ENCODE measurements around the gene TAS2R4. TPM values are rescaled to one million over a fixed set of nuclear protein-coding genes. Genes with fewer than 3 reads are reported as not detected.
"Not testable (repeated sequence)": the region's sequence is repeated elsewhere in the genome, so short reads cannot be mapped to it uniquely, and the experiment has no call there.

Gene TAS2R4
- total RNA-seq, 2 experiments from 2014 or later: 0.74 to 1.0 TPM

GRCh38 chr7:141751904-141752303, 24.6 kb upstream of the TAS2R4 start:
- H3K27ac Mint-ChIP-seq; H3K4me3 Mint-ChIP-seq; H3K27me3 Mint-ChIP-seq (ENCODE audit: low read depth); ATAC-seq; H3K4me1 Mint-ChIP-seq (ENCODE audit: low read depth); DNase-seq; POLR2A ChIA-PET: not testable (repeated sequence)
- peaks cover 24% of the 10 kb centered on the region for H3K9me3 Mint-ChIP-seq (ENCODE audit: insufficient read depth)
- peaks cover 73% of the 10 kb centered on the region for H3K36me3 Mint-ChIP-seq (ENCODE audit: low read depth)
- CTCF ChIA-PET: interaction anchor here (0.8 kb wide), 1 partner anchor 14 kb away, joined by 4 read pairs; the partner anchor contains the start of gene SSBP1

GRCh38 chr7:141752634-141753033, 23.8 kb upstream of the TAS2R4 start:
- ChIA-PET POLR2A (no interaction called here), CTCF (interaction anchor here (0.8 kb wide), 1 partner anchor 15 kb away, joined by 4 read pairs; the partner anchor contains the start of gene SSBP1)
- H3K36me3 Mint-ChIP-seq (ENCODE audit: low read depth): peaks cover 76% of the 10 kb centered on the region
- H3K4me1 Mint-ChIP-seq (ENCODE audit: low read depth): no peaks in the 10 kb centered on the region
- no peak for ATAC-seq
- no peak for DNase-seq
- no peak overlapping the region for H3K27ac Mint-ChIP-seq
- no peak overlapping the region for H3K4me3 Mint-ChIP-seq
- H3K27me3 Mint-ChIP-seq (ENCODE audit: low read depth): no peaks in the 10 kb centered on the region
- H3K9me3 Mint-ChIP-seq (ENCODE audit: insufficient read depth): peaks cover 24% of the 10 kb centered on the region

GRCh38 chr7:141754939-141755338, 21.5 kb upstream of the TAS2R4 start:
- no peak overlapping the region for H3K4me3 Mint-ChIP-seq
- H3K36me3 Mint-ChIP-seq (ENCODE audit: low read depth): peaks cover 75% of the 10 kb centered on the region
- H3K4me1 Mint-ChIP-seq (ENCODE audit: low read depth): no peaks in the 10 kb centered on the region
- DNase-seq (peak; percentile 24), ATAC-seq (no peak)
- no peaks in the 10 kb centered on the region for H3K27me3 Mint-ChIP-seq (ENCODE audit: low read depth)
- no peak overlapping the region for H3K27ac Mint-ChIP-seq
- CTCF ChIA-PET: interaction anchor here (0.6 to 4.0 kb wide), 4 partner anchors 17 to 107 kb away, joined by 3 to 14 read pairs (median 5); partner anchors contain the start of gene SSBP1
- POLR2A ChIA-PET: no interaction called here
- H3K9me3 Mint-ChIP-seq (ENCODE audit: insufficient read depth): peaks cover 22% of the 10 kb centered on the region

GRCh38 chr7:141763797-141764196, 12.7 kb upstream of the TAS2R4 start, which contains the start of gene TAS2R3:
TAS2R3 (plus strand) TSS chr7:141764097; CDS start chr7:141764159, 62 bp downstream.
- DNase-seq: no peak
- ChIA-PET CTCF (interaction anchor here (0.9 to 1.6 kb wide), 3 partner anchors 26 to 212 kb away, joined by 3 to 5 read pairs (median 5); partner anchors contain the start of gene SSBP1), POLR2A (no interaction called here)
- no peaks in the 10 kb centered on the region for H3K4me1 Mint-ChIP-seq (ENCODE audit: low read depth)
- no peak for ATAC-seq
- H3K27ac Mint-ChIP-seq: no peak within 1 kb of the TSS
- no peaks in the 10 kb centered on the region for H3K27me3 Mint-ChIP-seq (ENCODE audit: low read depth)
- no peak within 1 kb of the TSS for H3K4me3 Mint-ChIP-seq
- no peaks in the 10 kb centered on the region for H3K9me3 Mint-ChIP-seq (ENCODE audit: insufficient read depth)
- H3K36me3 Mint-ChIP-seq (ENCODE audit: low read depth): peaks cover 27% of the 10 kb centered on the region

- H3K4me1 Mint-ChIP-seq (ENCODE audit: low read depth); H3K27me3 Mint-ChIP-seq (ENCODE audit: low read depth); DNase-seq; POLR2A ChIA-PET; H3K9me3 Mint-ChIP-seq (ENCODE audit: insufficient read depth); H3K4me3 Mint-ChIP-seq; H3K27ac Mint-ChIP-seq; ATAC-seq; CTCF ChIA-PET: not testable (repeated sequence)
- peaks cover 25% of the 10 kb centered on the region for H3K36me3 Mint-ChIP-seq (ENCODE audit: low read depth)
Measured at GRCh38 chr7:141770083-141770583, 6.3 kb upstream of the TAS2R4 start.

- no peak overlapping the region for H3K27ac Mint-ChIP-seq
- no peaks in the 10 kb centered on the region for H3K9me3 Mint-ChIP-seq (ENCODE audit: insufficient read depth)
- no peaks in the 10 kb centered on the region for H3K36me3 Mint-ChIP-seq (ENCODE audit: low read depth)
- H3K4me1 Mint-ChIP-seq (ENCODE audit: low read depth): no peaks in the 10 kb centered on the region
- DNase-seq (peak; percentile 45), ATAC-seq (peak; percentile 61)
- H3K4me3 Mint-ChIP-seq: no peak overlapping the region
- ChIA-PET CTCF (interaction anchor here (0.6 to 4.8 kb wide), 18 partner anchors 9 to 278 kb away, joined by 3 to 65 read pairs (median 4); partner anchors contain the start of genes DENND11, PRSS37, SSBP1 and TAS2R4), POLR2A (no interaction called here)
- H3K27me3 Mint-ChIP-seq (ENCODE audit: low read depth): no peaks in the 10 kb centered on the region
Measured at GRCh38 chr7:141785706-141786552, 9.5 kb downstream of the TAS2R4 start.

GRCh38 chr7:141788296-141788695, 11.8 kb downstream of the TAS2R4 start:
- ChIA-PET CTCF (no interaction called here), POLR2A (no interaction called here)
- ATAC-seq (no peak), DNase-seq (no peak)
- Mint-ChIP-seq H3K27me3 (ENCODE audit: low read depth) (no peaks in the 10 kb centered on the region), H3K36me3 (ENCODE audit: low read depth) (no peaks in the 10 kb centered on the region), H3K27ac (no peak overlapping the region), H3K4me1 (ENCODE audit: low read depth) (no peaks in the 10 kb centered on the region), H3K9me3 (ENCODE audit: insufficient read depth) (no peaks in the 10 kb centered on the region), H3K4me3 (no peak overlapping the region)

- H3K36me3 Mint-ChIP-seq (ENCODE audit: low read depth): no peaks in the 10 kb centered on the region
- CTCF ChIA-PET: no interaction called here
- H3K4me1 Mint-ChIP-seq (ENCODE audit: low read depth): no peaks in the 10 kb centered on the region
- H3K27ac Mint-ChIP-seq: no peak within 1 kb of the TSS
- no peaks in the 10 kb centered on the region for H3K9me3 Mint-ChIP-seq (ENCODE audit: insufficient read depth)
- ATAC-seq: no peak
- no peaks in the 10 kb centered on the region for H3K27me3 Mint-ChIP-seq (ENCODE audit: low read depth)
- H3K4me3 Mint-ChIP-seq: no peak within 1 kb of the TSS
- DNase-seq: no peak
- POLR2A ChIA-PET: no interaction called here
Measured at GRCh38 chr7:141789917-141790316, 13.4 kb downstream of the TAS2R4 start, which contains the start of gene TAS2R5. TAS2R5 (plus strand) TSS chr7:141790217; CDS start chr7:141790362, 145 bp downstream.

GRCh38 chr7:141792526-141792925, 16.1 kb downstream of the TAS2R4 start:
- Mint-ChIP-seq H3K4me3 (no peak overlapping the region), H3K4me1 (ENCODE audit: low read depth) (no peaks in the 10 kb centered on the region), H3K36me3 (ENCODE audit: low read depth) (no peaks in the 10 kb centered on the region), H3K9me3 (ENCODE audit: insufficient read depth) (no peaks in the 10 kb centered on the region), H3K27ac (no peak overlapping the region), H3K27me3 (ENCODE audit: low read depth) (no peaks in the 10 kb centered on the region)
- ChIA-PET POLR2A (no interaction called here), CTCF (no interaction called here)
- DNase-seq (no peak), ATAC-seq (no peak)

- Mint-ChIP-seq H3K4me3 (no peak overlapping the region), H3K36me3 (ENCODE audit: low read depth) (peaks cover 2% of the 10 kb centered on the region), H3K27me3 (ENCODE audit: low read depth) (no peaks in the 10 kb centered on the region), H3K9me3 (ENCODE audit: insufficient read depth) (peaks cover 31% of the 10 kb centered on the region), H3K4me1 (ENCODE audit: low read depth) (no peaks in the 10 kb centered on the region), H3K27ac (no peak overlapping the region)
- CTCF ChIA-PET: no interaction called here
- ATAC-seq: no peak
- POLR2A ChIA-PET: interaction anchor here (0.7 kb wide), 1 partner anchor 333 kb away, joined by 3 read pairs; no protein-coding TSS in a partner anchor
- no peak for DNase-seq
Measured at GRCh38 chr7:141820067-141820466, 43.6 kb downstream of the TAS2R4 start.

GRCh38 chr7:141822432-141822831, 46.0 kb downstream of the TAS2R4 start:
- H3K36me3 Mint-ChIP-seq (ENCODE audit: low read depth): not testable (repeated sequence)

More at GRCh38 chr7:141822432-141822831, 46.0 kb downstream of the TAS2R4 start:
- H3K27ac Mint-ChIP-seq; CTCF ChIA-PET; POLR2A ChIA-PET; H3K4me1 Mint-ChIP-seq (ENCODE audit: low read depth); H3K4me3 Mint-ChIP-seq; H3K27me3 Mint-ChIP-seq (ENCODE audit: low read depth); DNase-seq; ATAC-seq: not testable (repeated sequence)
- peaks cover 31% of the 10 kb centered on the region for H3K9me3 Mint-ChIP-seq (ENCODE audit: insufficient read depth)
